ENCODE measurements around the gene DPF3.

- TF ChIP-seq CTCF (IDR thresholded peaks at IDR 0.05) (no peak), EZH2 (IDR thresholded peaks at IDR 0.05; ENCODE audit: borderline replicate concordance, insufficient read depth, low read depth, low read length, poor library complexity, severe bottlenecking) (no peak)
These were observed 30.5 kb downstream of the DPF3 start for GRCh38 chr14:72863216-72864006.

Measured in B cell (primary cell).